OCI-LY7 (cell line): Measurements from ENCODE around the gene CHMP4A. TPM values are rescaled to one million over a fixed set of nuclear protein-coding genes. Genes with fewer than 3 reads are reported as not detected.

ENCODE experiments used
- BruUV-seq: library from RNA; stranded (reverse); fragments of 400-500 nt; replicated peaks from 2 replicates; lab custom pipeline; 2021; lab: Mats Ljungman, UMichigan
- CTCF ChIA-PET: fragments of 300-600 bp; sonication (Branson Sonifier 250); formaldehyde crosslinking; loops from one replicate; lab custom pipeline; 2022; ENCODE audit warnings: antibody characterized with exemption; ENCODE audit not compliant: unreplicated experiment; lab: Charles Lee
- POLR2A ChIA-PET: fragments of 300-600 bp; sonication (Branson Sonifier 250); formaldehyde crosslinking; loops from one replicate; lab custom pipeline; 2022; ENCODE audit warnings: antibody characterized with exemption; lab: Charles Lee
- DNase-seq: peaks from one replicate; pipeline ENCODE4 v3.0.0-alpha.2; 2015; ENCODE audit warnings: low spot score
- H2AFZ ChIP-seq: fragments of 200-600 bp; sonication (generic), shearing (Covaris generic); 2 replicates; pipeline ENCODE4 v1.6.1; 2014; ENCODE audit warnings: mild to moderate bottlenecking, antibody characterized with exemption, low read length, moderate library complexity
- H3K27ac ChIP-seq: fragments of 200-600 bp; sonication (generic); 2 replicates; pipeline ENCODE4 v1.5.1; 2014; ENCODE audit warnings: mixed run types, low read depth, mild to moderate bottlenecking, moderate library complexity, low read length, inconsistent platforms; ENCODE audit not compliant: poor library complexity, severe bottlenecking
- H3K36me3 ChIP-seq: fragments of 200-600 bp; sonication (generic); 2 replicates; pipeline ENCODE4 v1.6.1; 2014; ENCODE audit warnings: mild to moderate bottlenecking, antibody characterized with exemption, low read length, moderate library complexity, mixed read lengths; ENCODE audit not compliant: insufficient read depth
- H3K4me1 ChIP-seq: fragments of 200-600 bp; sonication (generic); 2 replicates; pipeline ENCODE4 v1.5.1; 2014; ENCODE audit warnings: mild to moderate bottlenecking, low read length; ENCODE audit not compliant: insufficient read depth, poor library complexity, severe bottlenecking
- H3K4me2 ChIP-seq: fragments of 200-600 bp; sonication (generic); 2 replicates; pipeline ENCODE4 v1.6.1; 2014; ENCODE audit warnings: mild to moderate bottlenecking, low read length
- H3K4me3 ChIP-seq: fragments of 200-600 bp; sonication (generic); 2 replicates; pipeline ENCODE4 v1.5.1; 2014; ENCODE audit warnings: mild to moderate bottlenecking, low read depth, low read length; ENCODE audit not compliant: poor library complexity, severe bottlenecking
- H3K79me2 ChIP-seq: fragments of 200-600 bp; sonication (generic); 2 replicates; pipeline ENCODE4 v1.6.1; 2016; ENCODE audit warnings: low read depth, mild to moderate bottlenecking, low read length, moderate library complexity, mixed read lengths; ENCODE audit not compliant: insufficient read depth
- H3K9me2 ChIP-seq: fragments of 200-600 bp; sonication (generic); 2 replicates; pipeline ENCODE4 v1.6.1; 2016; ENCODE audit warnings: mild to moderate bottlenecking, low read length, mixed read lengths; ENCODE audit not compliant: insufficient read depth
- H3K9me3 ChIP-seq: fragments of 200-600 bp; sonication (generic); 2 replicates; pipeline ENCODE4 v1.6.1; 2014; ENCODE audit warnings: mild to moderate bottlenecking, mixed run types, low read length, mixed read lengths
- H4K20me1 ChIP-seq: fragments of 200-600 bp; sonication (generic); 2 replicates; pipeline ENCODE4 v1.6.1; 2014; ENCODE audit warnings: mild to moderate bottlenecking, antibody characterized with exemption, low read length, moderate library complexity, mixed read lengths; ENCODE audit not compliant: insufficient read depth
- CTCF ChIP-seq: fragments of 200-600 bp; sonication (generic); conservative IDR thresholded peaks from 2 replicates; pipeline ENCODE4 v1.5.1; 2014; ENCODE audit warnings: mild to moderate bottlenecking, antibody characterized with exemption, low read length, moderate library complexity, mixed read lengths
- EZH2phosphoT487 ChIP-seq: fragments of 200-600 bp; sonication (generic); IDR thresholded peaks from 2 replicates; pipeline ENCODE4 v1.6.1; 2018; ENCODE audit warnings: low read depth, borderline replicate concordance, mild to moderate bottlenecking, mixed run types, antibody characterized with exemption, low read length, moderate library complexity, mixed read lengths
- intact Hi-C: fragments of 100-400 bp; cut with micrococcal nuclease; formaldehyde crosslinking; loops from one replicate; pipeline ENCODE4 v1.10.0; 2022; ENCODE audit not compliant: unreplicated experiment
- total RNA-seq, 2 experiments: library from RNA; depleted of rRNA in 1 of 2; stranded (reverse); fragments of >200 nt in 1 of 2; shearing (Covaris generic) in 1 of 2; gene quantifications; 2 replicates each; pipeline ENCODE4 v1.2.3, GENCODE V29; 2014 to 2022

CHMP4A gene
- total RNA-seq, 2 experiments from 2014 or later, result 48.5 to 72.9 TPM

- peaks cover 38% of the 10 kb centered on the region for H3K36me3 ChIP-seq
- no peak overlapping the region for H3K4me3 ChIP-seq
- no peak overlapping the region for H3K27ac ChIP-seq
- POLR2A ChIA-PET, result interaction anchor here (1.1 kb wide), 1 partner anchor 10 kb away, joined by 4 read pairs; no protein-coding TSS in a partner anchor
- TF ChIP-seq EZH2phosphoT487 (no peak), CTCF (no peak)
- H3K9me3 ChIP-seq, result no peaks in the 10 kb centered on the region
- intact Hi-C loops, result no loop called here
- H3K79me2 ChIP-seq, result no peaks in the 10 kb centered on the region
- BruUV-seq, result no TSS peak
- H4K20me1 ChIP-seq, result no peaks in the 10 kb centered on the region
- no peak overlapping the region for H2AFZ ChIP-seq
- no peak overlapping the region for H3K4me2 ChIP-seq
- CTCF ChIA-PET, result no interaction called here
- H3K4me1 ChIP-seq, result no peaks in the 10 kb centered on the region
- DNase-seq, result no peak
- H3K9me2 ChIP-seq, result no peaks in the 10 kb centered on the region
Measured at GRCh38 chr14:24177041-24177825, 36.1 kb downstream of the CHMP4A start.

DNA sequence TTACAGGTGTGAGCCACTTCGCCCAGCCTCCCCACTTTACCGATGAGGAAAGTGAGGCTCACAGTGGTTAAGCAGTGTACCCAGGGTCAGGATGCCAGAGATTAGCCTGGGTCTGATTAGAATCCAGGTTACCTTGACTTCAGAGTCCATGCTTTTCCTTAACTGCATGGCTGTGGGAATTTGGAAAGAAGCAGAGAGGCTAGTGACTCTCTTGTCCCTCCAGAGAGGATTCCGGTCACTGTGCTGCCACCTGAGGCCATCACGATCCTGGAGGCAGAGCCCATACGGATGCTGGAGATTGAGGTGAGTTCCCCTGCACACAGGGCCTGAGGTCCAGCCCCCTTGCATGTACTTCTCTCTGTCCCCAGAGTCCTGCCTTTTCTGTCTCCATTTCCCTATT is 36.7 kb downstream of the CHMP4A start:
- ChIA-PET POLR2A (no interaction called here), CTCF (no interaction called here)
- no peak for DNase-seq
- Histone ChIP-seq H3K9me3 (no peaks in the 10 kb centered on the region), H3K9me2 (no peaks in the 10 kb centered on the region), H3K27ac (no peak overlapping the region), H3K36me3 (peaks cover 35% of the 10 kb centered on the region), H2AFZ (no peak overlapping the region), H3K4me2 (no peak overlapping the region), H3K79me2 (no peaks in the 10 kb centered on the region), H3K4me1 (no peaks in the 10 kb centered on the region), H4K20me1 (no peaks in the 10 kb centered on the region), H3K4me3 (no peak overlapping the region)
- intact Hi-C loops, result no loop called here
- no TSS peak for BruUV-seq
- TF ChIP-seq EZH2phosphoT487 (no peak), CTCF (no peak)

- Histone ChIP-seq H3K79me2 (no peaks in the 10 kb centered on the region), H3K9me2 (no peaks in the 10 kb centered on the region), H3K4me3 (no peak overlapping the region), H2AFZ (no peak overlapping the region), H4K20me1 (no peaks in the 10 kb centered on the region), H3K4me2 (no peak overlapping the region), H3K4me1 (no peaks in the 10 kb centered on the region), H3K36me3 (no peaks in the 10 kb centered on the region), H3K9me3 (no peaks in the 10 kb centered on the region), H3K27ac (no peak overlapping the region)
- no peak for DNase-seq
- no TSS peak for BruUV-seq
- ChIA-PET POLR2A (interaction anchor here (0.9 kb wide), 1 partner anchor 101 kb away, joined by 3 read pairs; no protein-coding TSS in a partner anchor), CTCF (interaction anchor here (1.3 kb wide), 1 partner anchor 12 kb away, joined by 3 read pairs; the partner anchor contains the start of gene IRF9)
- intact Hi-C loops, result no loop called here
- TF ChIP-seq EZH2phosphoT487 (no peak), CTCF (no peak)
Measured at GRCh38 chr14:24172871-24173281, 40.4 kb downstream of the CHMP4A start.
